Measurements from ENCODE around the gene CARS1.

The CARS1 gene

GRCh38 chr11:3000032-3000961 lies 56.9 kb downstream of the CARS1 start:
- peak overlapping the region; percentile 78 for H3K27ac ChIP-seq
- TF ChIP-seq, protein P1, sequence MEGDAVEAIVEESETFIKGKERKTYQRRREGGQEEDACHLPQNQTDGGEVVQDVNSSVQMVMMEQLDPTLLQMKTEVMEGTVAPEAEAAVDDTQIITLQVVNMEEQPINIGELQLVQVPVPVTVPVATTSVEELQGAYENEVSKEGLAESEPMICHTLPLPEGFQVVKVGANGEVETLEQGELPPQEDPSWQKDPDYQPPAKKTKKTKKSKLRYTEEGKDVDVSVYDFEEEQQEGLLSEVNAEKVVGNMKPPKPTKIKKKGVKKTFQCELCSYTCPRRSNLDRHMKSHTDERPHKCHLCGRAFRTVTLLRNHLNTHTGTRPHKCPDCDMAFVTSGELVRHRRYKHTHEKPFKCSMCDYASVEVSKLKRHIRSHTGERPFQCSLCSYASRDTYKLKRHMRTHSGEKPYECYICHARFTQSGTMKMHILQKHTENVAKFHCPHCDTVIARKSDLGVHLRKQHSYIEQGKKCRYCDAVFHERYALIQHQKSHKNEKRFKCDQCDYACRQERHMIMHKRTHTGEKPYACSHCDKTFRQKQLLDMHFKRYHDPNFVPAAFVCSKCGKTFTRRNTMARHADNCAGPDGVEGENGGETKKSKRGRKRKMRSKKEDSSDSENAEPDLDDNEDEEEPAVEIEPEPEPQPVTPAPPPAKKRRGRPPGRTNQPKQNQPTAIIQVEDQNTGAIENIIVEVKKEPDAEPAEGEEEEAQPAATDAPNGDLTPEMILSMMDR (conservative IDR thresholded peaks at IDR 0.05), result no peak

GRCh38 chr11:2999464-2999998 lies 57.7 kb downstream of the CARS1 start:
- TF ChIP-seq, protein P1 (conservative IDR thresholded peaks at IDR 0.05), result no peak
- peak overlapping the region; percentile 78 for H3K27ac ChIP-seq

DNA sequence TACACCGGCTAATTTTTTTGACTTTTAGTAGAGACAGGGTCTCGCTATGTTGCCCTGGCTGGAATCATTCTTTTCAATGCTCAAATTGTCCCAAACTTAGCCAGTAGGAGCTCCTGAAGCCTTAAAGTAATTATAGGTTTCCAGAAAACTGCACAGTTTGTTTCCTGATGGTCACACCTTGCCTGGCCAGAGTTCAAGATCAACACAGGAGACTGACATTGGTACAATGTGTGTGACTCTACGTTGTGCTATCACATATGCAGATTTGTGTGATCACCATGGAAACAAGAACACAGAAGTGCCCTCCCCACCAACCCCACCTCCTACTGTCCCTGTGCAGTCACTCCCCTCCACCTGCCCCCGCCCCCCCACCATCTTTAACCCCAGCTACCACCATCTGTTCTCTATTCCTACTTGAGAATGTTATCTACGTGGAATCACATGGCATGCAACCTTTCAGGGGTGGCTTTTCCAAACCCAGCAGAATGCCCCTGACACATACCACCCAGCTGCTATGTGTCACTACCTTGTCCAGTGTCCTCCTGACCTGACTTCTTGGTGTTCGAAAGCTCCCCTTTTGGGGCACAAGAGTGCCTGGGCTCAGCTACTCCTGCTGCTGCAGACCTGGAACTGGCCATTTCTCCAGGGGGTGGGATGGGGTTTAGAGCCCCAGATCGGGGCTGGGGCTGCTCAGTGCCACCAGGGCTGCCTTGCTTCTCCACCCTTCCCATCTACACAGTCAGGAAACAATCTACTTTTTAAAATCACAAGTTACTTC lies 59.0 kb downstream of the CARS1 start:
- TF ChIP-seq, protein P1 (conservative IDR thresholded peaks at IDR 0.05), result no peak
- no peak overlapping the region for H3K27ac ChIP-seq

DNA sequence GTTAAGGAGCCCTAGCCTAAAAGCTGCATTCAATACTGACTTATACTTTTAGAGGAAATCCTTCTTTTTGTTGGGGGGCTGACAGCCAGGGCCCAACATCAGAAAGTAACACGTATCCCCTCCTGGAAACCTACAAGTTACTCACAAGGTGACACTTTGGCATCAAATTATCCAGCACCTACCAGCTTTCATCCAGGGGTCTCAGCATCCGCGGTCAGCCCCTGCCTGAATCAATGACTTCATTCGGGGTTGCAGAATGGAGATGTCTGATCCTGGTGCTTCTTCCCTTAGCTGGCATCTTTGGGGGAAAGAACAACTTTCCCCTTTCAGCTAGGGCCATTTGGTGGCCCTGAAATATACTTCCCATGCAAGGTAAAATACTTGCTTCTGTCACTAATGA lies 59.8 kb downstream of the CARS1 start:
- TF ChIP-seq, protein P1 (conservative IDR thresholded peaks at IDR 0.05), result no peak
- no peak overlapping the region for H3K27ac ChIP-seq

- no peak overlapping the region for H3K27ac ChIP-seq
- TF ChIP-seq, protein P1 (conservative IDR thresholded peaks at IDR 0.05), result no peak
Measured at GRCh38 chr11:2996976-2997375, 60.2 kb downstream of the CARS1 start.

DNA sequence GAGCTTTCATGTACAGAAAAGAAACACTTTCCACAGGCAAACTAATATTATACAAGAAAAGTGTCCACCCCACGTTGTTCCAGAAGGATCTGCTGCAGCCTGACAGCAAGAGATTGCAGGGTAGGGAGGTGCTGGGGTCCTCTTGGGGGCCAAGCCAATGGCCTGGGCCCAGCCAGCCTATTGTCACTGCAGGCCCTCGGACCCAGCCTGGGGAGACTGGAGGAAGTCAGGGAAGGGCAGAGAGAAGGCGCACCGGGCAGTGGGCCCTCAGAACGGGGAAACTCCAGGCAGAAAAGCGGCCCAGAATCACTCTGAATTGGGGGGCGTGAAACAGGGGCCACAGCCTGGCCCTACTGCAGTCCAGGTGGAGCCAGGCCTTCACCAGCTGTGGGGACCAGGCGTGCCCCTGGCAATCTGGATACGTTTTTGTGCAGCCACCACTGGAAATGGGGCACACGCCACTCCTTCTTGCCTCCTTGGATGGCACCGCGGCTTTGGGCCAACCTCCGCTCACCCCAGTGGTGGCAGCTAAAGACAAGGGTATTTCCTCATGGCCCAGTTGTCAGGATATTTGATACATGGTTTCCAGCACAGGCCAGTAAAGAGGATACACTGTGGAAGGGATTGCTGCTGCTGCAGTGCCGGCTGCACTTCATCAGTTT lies 61.2 kb downstream of the CARS1 start:
- TF ChIP-seq, protein P1 (conservative IDR thresholded peaks at IDR 0.05), result no peak
- H3K27ac ChIP-seq, result no peak overlapping the region

All from VCaP (cell line).